H1 (cell line): ENCODE data around the gene CEBPZ.

Experiments
- ATF2 ChIP-seq: IDR thresholded peaks from 2 replicates; pipeline ENCODE4 v1.6.1; 2012; ENCODE audit warnings: low read length, inconsistent platforms
- EZH2 ChIP-seq: fragments of 200-600 bp; sonication (generic); IDR thresholded peaks from 2 replicates; pipeline ENCODE4 v1.7.1; 2012; ENCODE audit warnings: low read depth, mild to moderate bottlenecking, moderate library complexity, low read length, inconsistent platforms; ENCODE audit not compliant: severe bottlenecking
- NRF1 ChIP-seq: IDR thresholded peaks from 2 replicates; pipeline ENCODE4 v1.6.1; 2011; ENCODE audit warnings: mild to moderate bottlenecking, low read depth, low read length, improper control_type of control experiment
- POLR2A ChIP-seq, 2 experiments: IDR thresholded peaks; 1 replicate in 1 of 2; 2 replicates in 1 of 2; pipeline ENCODE4 v1.6.1; 2011; ENCODE audit warnings: low read depth in 2 of 2, low read length in 2 of 2, mild to moderate bottlenecking in 2 of 2; ENCODE audit errors: control extremely low read depth in 1 of 2
- POLR2AphosphoS5 ChIP-seq: IDR thresholded peaks from 2 replicates; pipeline ENCODE4 v1.6.1; 2011; ENCODE audit warnings: low read depth, low read length
- RAD21 ChIP-seq, 2 experiments: IDR thresholded peaks in 1 of 2; conservative IDR thresholded peaks in 1 of 2; 2 replicates each; pipeline ENCODE4 v1.6.1; 2011; ENCODE audit warnings: low read depth in 2 of 2, low read length in 2 of 2, improper control_type of control experiment in 1 of 2, inconsistent platforms in 1 of 2, mild to moderate bottlenecking in 1 of 2, moderate library complexity in 1 of 2
- RFX5 ChIP-seq: IDR thresholded peaks from 2 replicates; pipeline ENCODE4 v1.6.1; 2011; ENCODE audit warnings: low read depth, low read length, improper control_type of control experiment, borderline replicate concordance
- SP4 ChIP-seq: IDR thresholded peaks from 2 replicates; pipeline ENCODE4 v1.6.1; 2012; ENCODE audit warnings: low read length, inconsistent platforms
- TCF12 ChIP-seq: IDR thresholded peaks from 2 replicates; pipeline ENCODE4 v1.6.1; 2011; ENCODE audit warnings: low read depth, mild to moderate bottlenecking, low read length
- TF ChIP-seq, protein P1 (sequence below), 3 experiments: IDR thresholded peaks; 1 replicate in 2 of 3; 2 replicates in 1 of 3; pipeline versions ENCODE4 v1.5.1 to v1.6.1; 2011; ENCODE audit warnings: low read length in 3 of 3, mild to moderate bottlenecking in 3 of 3, inconsistent platforms in 2 of 3, low read depth in 1 of 3, moderate library complexity in 1 of 3; ENCODE audit not compliant: insufficient read depth in 1 of 3; ENCODE audit errors: control extremely low read depth in 1 of 3

GRCh38 chr2:37203708-37204107 lies 27.7 kb downstream of the CEBPZ start:
- TF ChIP-seq RFX5 (no peak), POLR2AphosphoS5 (no peak), POLR2A (IDR thresholded peaks at IDR 0.05; ENCODE audit: control extremely low read depth in 1 of 2, low read depth in 2 of 2, low read length in 2 of 2) (no peak), RAD21 (IDR thresholded peaks at IDR 0.05 in 1 of 2, conservative IDR thresholded peaks at IDR 0.05 in 1 of 2; ENCODE audit: low read depth in 2 of 2, low read length in 2 of 2) (no peak), EZH2 (no peak), TCF12 (no peak), ATF2 (no peak), NRF1 (no peak), SP4 (no peak)
- TF ChIP-seq, protein P1, sequence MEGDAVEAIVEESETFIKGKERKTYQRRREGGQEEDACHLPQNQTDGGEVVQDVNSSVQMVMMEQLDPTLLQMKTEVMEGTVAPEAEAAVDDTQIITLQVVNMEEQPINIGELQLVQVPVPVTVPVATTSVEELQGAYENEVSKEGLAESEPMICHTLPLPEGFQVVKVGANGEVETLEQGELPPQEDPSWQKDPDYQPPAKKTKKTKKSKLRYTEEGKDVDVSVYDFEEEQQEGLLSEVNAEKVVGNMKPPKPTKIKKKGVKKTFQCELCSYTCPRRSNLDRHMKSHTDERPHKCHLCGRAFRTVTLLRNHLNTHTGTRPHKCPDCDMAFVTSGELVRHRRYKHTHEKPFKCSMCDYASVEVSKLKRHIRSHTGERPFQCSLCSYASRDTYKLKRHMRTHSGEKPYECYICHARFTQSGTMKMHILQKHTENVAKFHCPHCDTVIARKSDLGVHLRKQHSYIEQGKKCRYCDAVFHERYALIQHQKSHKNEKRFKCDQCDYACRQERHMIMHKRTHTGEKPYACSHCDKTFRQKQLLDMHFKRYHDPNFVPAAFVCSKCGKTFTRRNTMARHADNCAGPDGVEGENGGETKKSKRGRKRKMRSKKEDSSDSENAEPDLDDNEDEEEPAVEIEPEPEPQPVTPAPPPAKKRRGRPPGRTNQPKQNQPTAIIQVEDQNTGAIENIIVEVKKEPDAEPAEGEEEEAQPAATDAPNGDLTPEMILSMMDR (IDR thresholded peaks at IDR 0.05; ENCODE audit: control extremely low read depth in 1 of 3, insufficient read depth in 1 of 3, low read depth in 1 of 3, low read length in 3 of 3): no peak
